ENCODE measurements around the gene GDNF. TPM values are rescaled to one million over a fixed set of nuclear protein-coding genes. Genes with fewer than 3 reads are reported as not detected.

Gene GDNF
- polyA plus RNA-seq, 1 experiment: 2.8 TPM

DNA sequence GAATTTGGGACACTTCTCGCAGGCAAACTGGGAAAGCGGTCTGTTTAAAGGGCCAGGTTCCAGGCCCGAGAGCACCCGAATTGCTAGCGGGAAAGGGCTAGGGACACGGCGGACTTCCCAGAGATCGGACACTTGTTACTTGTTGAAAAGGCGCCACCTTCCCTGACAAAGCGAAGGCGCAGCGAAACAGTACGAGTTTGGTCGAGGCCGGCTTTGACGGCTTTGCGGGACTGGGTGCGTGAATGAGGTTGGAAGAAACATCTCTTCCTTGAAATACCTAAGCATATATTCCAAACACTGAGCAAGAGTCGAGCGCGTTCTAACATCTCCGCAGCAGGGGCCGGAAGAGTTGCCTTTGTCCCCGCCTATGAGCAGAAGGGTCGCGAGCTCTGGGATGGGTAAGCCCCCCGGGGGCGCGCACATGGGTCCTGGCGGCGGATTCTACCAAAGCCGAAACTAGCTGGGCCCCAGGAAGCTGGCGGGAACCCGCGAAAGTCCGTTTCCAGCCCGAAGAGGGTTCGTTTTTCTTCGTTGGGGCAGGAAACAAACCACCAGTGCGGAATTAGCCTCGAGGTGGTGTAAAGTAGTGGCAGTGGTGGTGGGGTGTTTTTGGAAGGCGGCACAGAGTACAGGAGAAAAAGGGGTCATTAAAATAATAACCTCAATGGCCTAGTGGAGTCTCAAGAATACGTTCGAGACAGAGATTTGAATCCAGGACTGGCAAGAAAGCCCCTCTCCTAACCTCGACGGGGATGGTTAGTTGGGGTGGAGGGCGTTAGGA lies 1.5 kb downstream of the GDNF start:
- no peak for DNase-seq (ENCODE audit: low read depth, low spot score)
- peak overlapping the region; percentile 74 for H3K4me3 ChIP-seq (ENCODE audit: low read depth, low read length)
- H3K9me3 ChIP-seq (ENCODE audit: control insufficient read depth, insufficient read depth, low read length): no peaks in the 10 kb centered on the region; the same call in 1 of the 2 replicates
- ChIA-PET POLR2A (interaction anchor here (0.8 kb wide), 1 partner anchor 51 kb away, joined by 3 read pairs; no protein-coding TSS in a partner anchor), CTCF (interaction anchor here (0.7 to 2.4 kb wide), 6 partner anchors 8 to 354 kb away, joined by 3 to 15 read pairs (median 4); no protein-coding TSS in a partner anchor)
- no peak overlapping the region for H3K27ac ChIP-seq (ENCODE audit: low read depth, low read length)
- peaks cover 3% of the 10 kb centered on the region for H3K27me3 ChIP-seq (ENCODE audit: control insufficient read depth, insufficient read depth, low read length)
- TF ChIP-seq, protein P1, sequence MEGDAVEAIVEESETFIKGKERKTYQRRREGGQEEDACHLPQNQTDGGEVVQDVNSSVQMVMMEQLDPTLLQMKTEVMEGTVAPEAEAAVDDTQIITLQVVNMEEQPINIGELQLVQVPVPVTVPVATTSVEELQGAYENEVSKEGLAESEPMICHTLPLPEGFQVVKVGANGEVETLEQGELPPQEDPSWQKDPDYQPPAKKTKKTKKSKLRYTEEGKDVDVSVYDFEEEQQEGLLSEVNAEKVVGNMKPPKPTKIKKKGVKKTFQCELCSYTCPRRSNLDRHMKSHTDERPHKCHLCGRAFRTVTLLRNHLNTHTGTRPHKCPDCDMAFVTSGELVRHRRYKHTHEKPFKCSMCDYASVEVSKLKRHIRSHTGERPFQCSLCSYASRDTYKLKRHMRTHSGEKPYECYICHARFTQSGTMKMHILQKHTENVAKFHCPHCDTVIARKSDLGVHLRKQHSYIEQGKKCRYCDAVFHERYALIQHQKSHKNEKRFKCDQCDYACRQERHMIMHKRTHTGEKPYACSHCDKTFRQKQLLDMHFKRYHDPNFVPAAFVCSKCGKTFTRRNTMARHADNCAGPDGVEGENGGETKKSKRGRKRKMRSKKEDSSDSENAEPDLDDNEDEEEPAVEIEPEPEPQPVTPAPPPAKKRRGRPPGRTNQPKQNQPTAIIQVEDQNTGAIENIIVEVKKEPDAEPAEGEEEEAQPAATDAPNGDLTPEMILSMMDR (IDR thresholded peaks at IDR 0.05; ENCODE audit: low read depth, low read length): no peak; the same call in 1 of the 2 replicates

DNA sequence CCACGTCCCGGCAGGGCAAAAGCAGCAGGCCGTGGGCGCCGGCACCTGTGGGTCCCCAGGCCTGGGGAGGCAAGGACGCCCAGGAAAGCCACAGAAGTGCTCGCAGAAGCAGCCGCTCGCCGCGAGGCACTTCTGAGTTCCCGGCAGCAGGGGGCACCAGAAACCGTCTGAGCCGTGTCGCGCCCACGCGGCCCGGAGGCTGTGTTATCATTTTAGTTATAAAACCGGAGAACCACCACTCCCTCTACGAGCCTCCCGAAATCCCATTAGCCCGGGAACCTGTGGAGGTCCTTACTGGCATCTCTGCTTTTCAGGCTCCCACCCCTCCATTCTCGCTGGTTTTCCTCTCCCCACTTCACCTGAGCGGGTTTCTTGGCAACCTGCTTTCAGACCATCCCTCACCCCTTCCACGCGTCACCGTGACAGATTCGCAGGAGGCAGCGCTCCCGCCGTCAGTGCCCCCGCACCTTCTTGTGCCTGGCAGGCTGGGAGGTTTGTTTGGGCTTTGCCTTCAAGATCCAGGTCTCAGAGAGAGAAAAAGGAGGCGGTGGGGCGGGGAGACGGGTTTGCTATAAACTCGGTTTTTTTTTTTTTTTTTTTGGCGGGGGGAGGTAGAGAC lies 2.3 kb downstream of the GDNF start:
- Histone ChIP-seq H3K9me3 (ENCODE audit: control insufficient read depth, insufficient read depth, low read length) (no peaks in the 10 kb centered on the region; the same call in 1 of the 2 replicates), H3K4me3 (ENCODE audit: low read depth, low read length) (peak overlapping the region; percentile 74), H3K27me3 (ENCODE audit: control insufficient read depth, insufficient read depth, low read length) (peaks cover 3% of the 10 kb centered on the region), H3K27ac (ENCODE audit: low read depth, low read length) (peak overlapping the region; percentile 70)
- POLR2A ChIA-PET: interaction anchor here (1.0 kb wide), 1 partner anchor 115 kb away, joined by 3 read pairs; no protein-coding TSS in a partner anchor
- TF ChIP-seq, protein P1 (IDR thresholded peaks at IDR 0.05; ENCODE audit: low read depth, low read length): peak; percentile 88
- peak; percentile 65 for DNase-seq (ENCODE audit: low read depth, low spot score)
- CTCF ChIA-PET: interaction anchor here (0.5 to 1.7 kb wide), 19 partner anchors 9 to 503 kb away, joined by 3 to 42 read pairs (median 4); no protein-coding TSS in a partner anchor

DNA sequence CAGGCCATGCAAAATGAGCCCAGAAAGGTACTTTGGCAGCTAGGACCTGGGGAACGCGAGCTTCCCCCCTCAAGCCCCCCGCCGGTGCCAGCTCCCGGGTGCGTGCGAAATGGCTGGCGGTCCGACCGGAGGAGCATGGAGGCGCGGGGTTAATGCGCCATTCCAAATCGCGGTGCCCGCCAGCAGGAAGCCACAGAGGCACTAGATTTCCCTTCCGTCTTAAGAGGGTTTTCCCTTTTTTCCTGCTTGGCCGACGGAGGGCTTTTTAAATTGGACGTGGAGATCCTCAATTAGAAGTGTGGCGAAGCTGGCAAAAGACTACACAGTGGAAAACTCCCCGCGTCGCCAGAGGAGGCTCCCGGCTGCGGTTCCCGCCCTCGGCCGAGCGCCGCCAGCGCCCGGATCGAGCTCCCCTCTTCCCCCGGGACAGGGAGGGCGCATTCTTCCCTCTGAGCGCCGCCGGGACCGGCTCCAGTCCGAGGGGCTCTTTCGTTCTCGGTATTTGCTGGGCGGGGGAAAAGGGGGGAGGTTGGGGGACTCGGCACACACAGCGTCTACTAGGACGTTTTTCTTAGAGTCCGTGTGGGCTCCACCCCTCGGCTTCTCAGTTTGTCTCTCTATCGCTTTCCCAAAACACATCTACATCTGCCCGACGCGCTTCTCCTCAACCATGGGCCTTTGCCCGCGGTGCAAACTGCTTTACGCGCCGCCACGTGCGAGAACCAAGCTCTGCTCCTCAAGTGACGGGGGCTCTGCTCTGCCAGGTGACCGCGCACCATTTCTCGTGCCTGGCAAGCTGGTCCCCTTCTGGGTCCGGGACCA lies 3.0 kb downstream of the GDNF start:
- Histone ChIP-seq H3K27me3 (ENCODE audit: control insufficient read depth, insufficient read depth, low read length) (peaks cover 3% of the 10 kb centered on the region), H3K4me3 (ENCODE audit: low read depth, low read length) (peak overlapping the region; percentile 74), H3K9me3 (ENCODE audit: control insufficient read depth, insufficient read depth, low read length) (no peaks in the 10 kb centered on the region; the same call in 1 of the 2 replicates), H3K27ac (ENCODE audit: low read depth, low read length) (peak overlapping the region; percentile 70)
- no peak for DNase-seq (ENCODE audit: low read depth, low spot score)
- TF ChIP-seq, protein P1 (IDR thresholded peaks at IDR 0.05; ENCODE audit: low read depth, low read length): peak; percentile 21; the same call in 1 of the 2 replicates
- ChIA-PET POLR2A (interaction anchor here (0.6 to 1.0 kb wide), 3 partner anchors 34 to 168 kb away, joined by 3 read pairs; no protein-coding TSS in a partner anchor), CTCF (interaction anchor here (0.5 to 1.7 kb wide), 22 partner anchors 9 to 528 kb away, joined by 3 to 42 read pairs (median 4); no protein-coding TSS in a partner anchor)

DNA sequence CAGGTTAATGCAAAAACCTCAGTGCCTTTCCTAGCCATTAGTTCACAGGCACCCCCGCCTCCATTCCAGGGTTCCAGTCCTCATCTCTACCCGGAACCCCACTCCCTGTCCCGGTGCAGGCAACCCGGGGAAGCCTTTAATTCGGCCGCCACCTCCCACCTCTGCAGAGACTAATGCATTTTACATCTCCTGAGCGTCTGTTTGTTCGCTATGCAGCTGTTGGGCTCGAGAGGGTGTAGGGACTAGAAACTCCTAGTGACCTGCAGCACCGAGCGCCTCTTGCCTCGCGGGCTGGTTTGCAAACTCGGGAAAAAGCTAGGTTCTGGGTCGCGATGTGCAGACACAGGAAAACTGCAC lies 3.6 kb downstream of the GDNF start:
- peak overlapping the region; percentile 70 for H3K27ac ChIP-seq (ENCODE audit: low read depth, low read length)
- CTCF ChIA-PET: interaction anchor here (0.6 to 1.7 kb wide), 17 partner anchors 8 to 528 kb away, joined by 3 to 42 read pairs (median 4); no protein-coding TSS in a partner anchor
- TF ChIP-seq, protein P1 (IDR thresholded peaks at IDR 0.05; ENCODE audit: low read depth, low read length): no peak
- peak overlapping the region; percentile 74 for H3K4me3 ChIP-seq (ENCODE audit: low read depth, low read length)
- no peak for DNase-seq (ENCODE audit: low read depth, low spot score)
- POLR2A ChIA-PET: interaction anchor here (0.6 to 1.0 kb wide), 3 partner anchors 35 to 167 kb away, joined by 3 read pairs; no protein-coding TSS in a partner anchor
- peaks cover 3% of the 10 kb centered on the region for H3K27me3 ChIP-seq (ENCODE audit: control insufficient read depth, insufficient read depth, low read length)
- H3K9me3 ChIP-seq (ENCODE audit: control insufficient read depth, insufficient read depth, low read length): no peaks in the 10 kb centered on the region; the same call in 1 of the 2 replicates

Data from AG04450 (cell line).